ENCODE results near the gene WDR48. TPM values are rescaled to one million over a fixed set of nuclear protein-coding genes. Genes with fewer than 3 reads are reported as not detected.

The WDR48 gene
- total and polyA plus RNA-seq, 9 of the 15 experiments (the other 6 are each of a cell fraction or from before 2014, with no cell fraction given) = 26.6 to 70.6 (median 48.0) TPM

DNA sequence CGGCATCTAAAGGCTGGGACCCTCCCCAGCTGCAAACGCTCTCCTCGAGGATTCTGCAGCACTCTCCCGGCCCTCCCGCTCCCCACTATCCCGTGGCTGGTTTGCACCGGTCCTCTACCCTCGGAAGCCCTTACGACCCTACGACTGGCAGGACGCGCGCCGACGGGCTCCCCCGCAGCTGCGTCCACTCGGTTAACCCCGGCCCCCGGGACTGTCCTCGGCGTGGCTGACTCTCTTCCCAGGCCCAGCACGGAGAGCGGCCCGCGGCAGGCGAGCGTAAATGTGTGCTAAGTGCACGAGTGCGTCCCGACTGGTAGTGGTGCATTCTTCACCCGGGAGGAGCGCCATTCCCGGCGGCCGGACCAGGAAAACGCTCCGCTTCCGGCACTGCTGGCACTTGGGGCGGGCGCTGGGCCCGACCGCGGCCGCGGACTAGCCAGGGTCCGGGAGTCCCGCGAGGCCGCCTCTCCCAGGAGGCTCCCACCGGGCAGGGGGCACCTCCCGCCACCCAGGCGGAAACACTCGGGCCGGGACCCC, 55.1 kb downstream of the WDR48 start (continued):
- TF ChIP-seq, protein P1, sequence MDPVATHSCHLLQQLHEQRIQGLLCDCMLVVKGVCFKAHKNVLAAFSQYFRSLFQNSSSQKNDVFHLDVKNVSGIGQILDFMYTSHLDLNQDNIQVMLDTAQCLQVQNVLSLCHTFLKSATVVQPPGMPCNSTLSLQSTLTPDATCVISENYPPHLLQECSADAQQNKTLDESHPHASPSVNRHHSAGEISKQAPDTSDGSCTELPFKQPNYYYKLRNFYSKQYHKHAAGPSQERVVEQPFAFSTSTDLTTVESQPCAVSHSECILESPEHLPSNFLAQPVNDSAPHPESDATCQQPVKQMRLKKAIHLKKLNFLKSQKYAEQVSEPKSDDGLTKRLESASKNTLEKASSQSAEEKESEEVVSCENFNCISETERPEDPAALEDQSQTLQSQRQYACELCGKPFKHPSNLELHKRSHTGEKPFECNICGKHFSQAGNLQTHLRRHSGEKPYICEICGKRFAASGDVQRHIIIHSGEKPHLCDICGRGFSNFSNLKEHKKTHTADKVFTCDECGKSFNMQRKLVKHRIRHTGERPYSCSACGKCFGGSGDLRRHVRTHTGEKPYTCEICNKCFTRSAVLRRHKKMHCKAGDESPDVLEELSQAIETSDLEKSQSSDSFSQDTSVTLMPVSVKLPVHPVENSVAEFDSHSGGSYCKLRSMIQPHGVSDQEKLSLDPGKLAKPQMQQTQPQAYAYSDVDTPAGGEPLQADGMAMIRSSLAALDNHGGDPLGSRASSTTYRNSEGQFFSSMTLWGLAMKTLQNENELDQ (CRISPR knock-in tag; IDR thresholded peaks at IDR 0.05; ENCODE audit: borderline replicate concordance) = no peak
- TF ChIP-seq, protein P2, sequence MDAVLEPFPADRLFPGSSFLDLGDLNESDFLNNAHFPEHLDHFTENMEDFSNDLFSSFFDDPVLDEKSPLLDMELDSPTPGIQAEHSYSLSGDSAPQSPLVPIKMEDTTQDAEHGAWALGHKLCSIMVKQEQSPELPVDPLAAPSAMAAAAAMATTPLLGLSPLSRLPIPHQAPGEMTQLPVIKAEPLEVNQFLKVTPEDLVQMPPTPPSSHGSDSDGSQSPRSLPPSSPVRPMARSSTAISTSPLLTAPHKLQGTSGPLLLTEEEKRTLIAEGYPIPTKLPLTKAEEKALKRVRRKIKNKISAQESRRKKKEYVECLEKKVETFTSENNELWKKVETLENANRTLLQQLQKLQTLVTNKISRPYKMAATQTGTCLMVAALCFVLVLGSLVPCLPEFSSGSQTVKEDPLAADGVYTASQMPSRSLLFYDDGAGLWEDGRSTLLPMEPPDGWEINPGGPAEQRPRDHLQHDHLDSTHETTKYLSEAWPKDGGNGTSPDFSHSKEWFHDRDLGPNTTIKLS (IDR thresholded peaks at IDR 0.05; ENCODE audit: borderline replicate concordance, low read depth) = no peak
- peak; percentile 17; the same call in 1 of the 2 replicates for TF ChIP-seq KAT7 (CRISPR knock-in tag; IDR thresholded peaks at IDR 0.05; ENCODE audit: borderline replicate concordance)
- TF ChIP-seq, protein P3, sequence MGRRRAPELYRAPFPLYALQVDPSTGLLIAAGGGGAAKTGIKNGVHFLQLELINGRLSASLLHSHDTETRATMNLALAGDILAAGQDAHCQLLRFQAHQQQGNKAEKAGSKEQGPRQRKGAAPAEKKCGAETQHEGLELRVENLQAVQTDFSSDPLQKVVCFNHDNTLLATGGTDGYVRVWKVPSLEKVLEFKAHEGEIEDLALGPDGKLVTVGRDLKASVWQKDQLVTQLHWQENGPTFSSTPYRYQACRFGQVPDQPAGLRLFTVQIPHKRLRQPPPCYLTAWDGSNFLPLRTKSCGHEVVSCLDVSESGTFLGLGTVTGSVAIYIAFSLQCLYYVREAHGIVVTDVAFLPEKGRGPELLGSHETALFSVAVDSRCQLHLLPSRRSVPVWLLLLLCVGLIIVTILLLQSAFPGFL (CRISPR knock-in tag; IDR thresholded peaks at IDR 0.05) = no peak
- TF ChIP-seq CHD1 (IDR thresholded peaks at IDR 0.05; ENCODE audit: low read length) = peak; percentile 26
- no peak for TF ChIP-seq CREB1 (IDR thresholded peaks at IDR 0.05)
- peak; percentile 51 for TF ChIP-seq CREB1 (CRISPR knock-in tag; IDR thresholded peaks at IDR 0.05)
- TF ChIP-seq MAFG (tag; conservative IDR thresholded peaks at IDR 0.05) = no peak
- TF ChIP-seq TEAD4 (IDR thresholded peaks at IDR 0.05; ENCODE audit: low read length) = no peak
- TF ChIP-seq TEAD4 (CRISPR knock-in tag; IDR thresholded peaks at IDR 0.05; ENCODE audit: borderline replicate concordance) = no peak
- TF ChIP-seq, protein P4, sequence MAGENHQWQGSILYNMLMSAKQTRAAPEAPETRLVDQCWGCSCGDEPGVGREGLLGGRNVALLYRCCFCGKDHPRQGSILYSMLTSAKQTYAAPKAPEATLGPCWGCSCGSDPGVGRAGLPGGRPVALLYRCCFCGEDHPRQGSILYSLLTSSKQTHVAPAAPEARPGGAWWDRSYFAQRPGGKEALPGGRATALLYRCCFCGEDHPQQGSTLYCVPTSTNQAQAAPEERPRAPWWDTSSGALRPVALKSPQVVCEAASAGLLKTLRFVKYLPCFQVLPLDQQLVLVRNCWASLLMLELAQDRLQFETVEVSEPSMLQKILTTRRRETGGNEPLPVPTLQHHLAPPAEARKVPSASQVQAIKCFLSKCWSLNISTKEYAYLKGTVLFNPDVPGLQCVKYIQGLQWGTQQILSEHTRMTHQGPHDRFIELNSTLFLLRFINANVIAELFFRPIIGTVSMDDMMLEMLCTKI (IDR thresholded peaks at IDR 0.05; ENCODE audit: partially characterized antibody) = no peak
- no peak for TF ChIP-seq FOXK2 (conservative IDR thresholded peaks at IDR 0.05 in 1 of 2, IDR thresholded peaks at IDR 0.05 in 1 of 2; ENCODE audit: low read depth in 2 of 2)
- TF ChIP-seq SREBF1 (IDR thresholded peaks at IDR 0.05; ENCODE audit: borderline replicate concordance, low read depth, low read length) = no peak
- no peak for TF ChIP-seq FOXP1 (CRISPR knock-in tag; IDR thresholded peaks at IDR 0.05)
- no peak for TF ChIP-seq ZNF263 (CRISPR knock-in tag; IDR thresholded peaks at IDR 0.05; ENCODE audit: borderline replicate concordance)
- TF ChIP-seq ARNT (IDR thresholded peaks at IDR 0.05) = no peak
- TF ChIP-seq, protein P5, sequence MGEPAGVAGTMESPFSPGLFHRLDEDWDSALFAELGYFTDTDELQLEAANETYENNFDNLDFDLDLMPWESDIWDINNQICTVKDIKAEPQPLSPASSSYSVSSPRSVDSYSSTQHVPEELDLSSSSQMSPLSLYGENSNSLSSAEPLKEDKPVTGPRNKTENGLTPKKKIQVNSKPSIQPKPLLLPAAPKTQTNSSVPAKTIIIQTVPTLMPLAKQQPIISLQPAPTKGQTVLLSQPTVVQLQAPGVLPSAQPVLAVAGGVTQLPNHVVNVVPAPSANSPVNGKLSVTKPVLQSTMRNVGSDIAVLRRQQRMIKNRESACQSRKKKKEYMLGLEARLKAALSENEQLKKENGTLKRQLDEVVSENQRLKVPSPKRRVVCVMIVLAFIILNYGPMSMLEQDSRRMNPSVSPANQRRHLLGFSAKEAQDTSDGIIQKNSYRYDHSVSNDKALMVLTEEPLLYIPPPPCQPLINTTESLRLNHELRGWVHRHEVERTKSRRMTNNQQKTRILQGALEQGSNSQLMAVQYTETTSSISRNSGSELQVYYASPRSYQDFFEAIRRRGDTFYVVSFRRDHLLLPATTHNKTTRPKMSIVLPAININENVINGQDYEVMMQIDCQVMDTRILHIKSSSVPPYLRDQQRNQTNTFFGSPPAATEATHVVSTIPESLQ (CRISPR knock-in tag; IDR thresholded peaks at IDR 0.05) = no peak
- no peak for TF ChIP-seq XRCC3 (IDR thresholded peaks at IDR 0.05)
- 0 out of 4 replicates have a peak, but pooled peaks of 1 of the 2 experiments have one; percentile 8 for TF ChIP-seq MAZ (CRISPR knock-in tag; conservative IDR thresholded peaks at IDR 0.05 in 1 of 2, IDR thresholded peaks at IDR 0.05 in 1 of 2)
- no peak for TF ChIP-seq SRSF1 (IDR thresholded peaks at IDR 0.05; ENCODE audit: low read depth, low read length)
- no peak for TF ChIP-seq NCOA1 (IDR thresholded peaks at IDR 0.05; ENCODE audit: low read depth)
